Mucosa of descending colon (tissue), 3 donors: Measurements from ENCODE around the gene HIVEP2. TPM values are rescaled to one million over a fixed set of nuclear protein-coding genes. Genes with fewer than 3 reads are reported as not detected.

ENCODE experiments used
- ATAC-seq: fragments of 200-7000 bp; cut with Tn5 transposase; one replicate; pipeline ENCODE4 v1.9.1; 2020; ENCODE audit warnings: mild to moderate bottlenecking, moderate library complexity
- DNase-seq, 3 donors: peaks; one replicate each; pipeline ENCODE4 v3.0.0-alpha.2; 2020
- H3K36me3 ChIP-seq: fragments of 200-600 bp; one replicate; pipeline ENCODE4 v1.8.0; 2021; ENCODE audit warnings: low read depth, mild to moderate bottlenecking
- H3K4me1 ChIP-seq: fragments of 200-600 bp; one replicate; pipeline ENCODE4 v1.8.0; 2021; ENCODE audit warnings: low read depth, mild to moderate bottlenecking
- H3K4me3 ChIP-seq: fragments of 200-600 bp; one replicate; pipeline ENCODE4 v1.8.0; 2021; ENCODE audit warnings: mild to moderate bottlenecking
- H3K9me3 ChIP-seq: fragments of 200-600 bp; one replicate; pipeline ENCODE4 v1.8.0; 2021; ENCODE audit warnings: mild to moderate bottlenecking
- intact Hi-C, 2 donors: fragments of 100-400 bp; cut with DNase I in 1 of 2; cut with micrococcal nuclease in 1 of 2; formaldehyde crosslinking; loops; one replicate each; pipeline versions ENCODE4 v1.11.0 to v1.11.1; 2022; cut with DNase I, micrococcal nuclease
- total RNA-seq, 3 donors: library from RNA; stranded (reverse); fragmentation: NEBNext Ultra II Directional in 2 of 3; extraction: Animal tissue kit (Norgen Biotek cat#: 25700) in 2 of 3; gene quantifications; one replicate each; pipeline versions ENCODE4 v1.2.1 to v1.2.4, GENCODE V29; 2021 to 2023
- TF ChIP-seq, protein P1 (sequence below): fragments of 200-600 bp; IDR thresholded peaks from one replicate; pipeline ENCODE4 v1.8.0; 2022; ENCODE audit warnings: antibody characterized with exemption, mild to moderate bottlenecking
- donor health status: DM: no; HTN: no; CAD: no; lungs with moderate emphysema.
- donor health status: DM: no; HTN: no; CAD: no.
- donor health status: DM: no; HTN: yes; CAD: no.

Gene HIVEP2
- total RNA-seq, 3 donors from 2014 or later, result 7.8 to 17.7 (median 11.3) TPM

DNA sequence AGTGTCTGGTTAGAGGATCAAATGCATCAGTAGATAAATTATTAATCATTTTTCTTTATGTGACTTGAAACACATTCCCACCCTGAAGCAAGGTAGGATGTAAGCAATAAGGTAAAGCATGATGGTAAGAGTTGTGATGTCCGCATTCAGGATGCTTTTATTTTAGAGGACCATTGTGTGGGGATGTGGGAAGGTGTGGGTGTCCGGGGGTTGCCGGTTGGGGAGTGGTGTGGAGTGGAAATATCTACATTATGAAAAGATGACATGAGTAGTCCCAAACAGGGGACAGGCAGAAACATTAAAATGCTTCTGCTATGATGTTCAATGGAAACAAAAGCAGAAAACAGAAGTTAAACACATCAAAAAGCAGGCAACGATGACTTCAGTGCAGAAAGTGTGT, 215.4 kb downstream of the HIVEP2 start:
- Histone ChIP-seq H3K9me3 (no peaks in the 10 kb centered on the region), H3K36me3 (no peaks in the 10 kb centered on the region), H3K4me3 (no peak overlapping the region), H3K4me1 (peaks cover 11% of the 10 kb centered on the region)
- intact Hi-C loops, result no loop called here
- DNase-seq (no peak), ATAC-seq (no peak)
- TF ChIP-seq, protein P1, sequence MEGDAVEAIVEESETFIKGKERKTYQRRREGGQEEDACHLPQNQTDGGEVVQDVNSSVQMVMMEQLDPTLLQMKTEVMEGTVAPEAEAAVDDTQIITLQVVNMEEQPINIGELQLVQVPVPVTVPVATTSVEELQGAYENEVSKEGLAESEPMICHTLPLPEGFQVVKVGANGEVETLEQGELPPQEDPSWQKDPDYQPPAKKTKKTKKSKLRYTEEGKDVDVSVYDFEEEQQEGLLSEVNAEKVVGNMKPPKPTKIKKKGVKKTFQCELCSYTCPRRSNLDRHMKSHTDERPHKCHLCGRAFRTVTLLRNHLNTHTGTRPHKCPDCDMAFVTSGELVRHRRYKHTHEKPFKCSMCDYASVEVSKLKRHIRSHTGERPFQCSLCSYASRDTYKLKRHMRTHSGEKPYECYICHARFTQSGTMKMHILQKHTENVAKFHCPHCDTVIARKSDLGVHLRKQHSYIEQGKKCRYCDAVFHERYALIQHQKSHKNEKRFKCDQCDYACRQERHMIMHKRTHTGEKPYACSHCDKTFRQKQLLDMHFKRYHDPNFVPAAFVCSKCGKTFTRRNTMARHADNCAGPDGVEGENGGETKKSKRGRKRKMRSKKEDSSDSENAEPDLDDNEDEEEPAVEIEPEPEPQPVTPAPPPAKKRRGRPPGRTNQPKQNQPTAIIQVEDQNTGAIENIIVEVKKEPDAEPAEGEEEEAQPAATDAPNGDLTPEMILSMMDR, result no peak

DNA sequence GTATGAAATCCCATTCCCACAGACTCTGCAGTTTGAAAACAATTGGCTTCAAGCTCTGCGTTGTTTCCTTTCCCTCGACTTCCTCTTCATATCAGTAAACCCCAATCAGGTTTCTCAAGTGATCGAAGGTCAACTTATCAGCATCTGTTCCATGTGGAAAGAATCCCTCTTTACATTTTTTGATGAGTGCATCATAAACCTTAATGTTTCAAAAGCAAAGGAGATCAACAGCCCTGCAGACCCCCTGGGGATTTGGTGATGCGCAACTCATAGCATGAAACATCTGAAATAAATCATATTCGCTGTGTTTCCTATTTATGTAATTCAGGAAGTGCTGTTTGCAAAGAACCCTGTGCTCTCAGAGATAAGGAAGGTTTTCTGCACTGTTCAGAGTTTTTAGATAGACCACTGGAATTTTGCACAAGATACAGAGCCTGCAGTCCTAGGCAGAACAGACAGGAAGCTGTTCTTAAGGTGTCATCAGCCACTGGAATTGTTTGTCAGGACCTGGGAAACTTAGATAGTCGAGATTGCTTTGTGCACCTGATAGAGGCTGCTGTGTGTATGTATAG, 216.0 kb downstream of the HIVEP2 start:
- no peaks in the 10 kb centered on the region for H3K9me3 ChIP-seq
- H3K36me3 ChIP-seq, result no peaks in the 10 kb centered on the region
- peak in 1 of 3 donors; percentile 5 for DNase-seq
- peak; percentile 77 for ATAC-seq
- H3K4me1 ChIP-seq, result peaks cover 11% of the 10 kb centered on the region
- H3K4me3 ChIP-seq, result no peak overlapping the region
- intact Hi-C loops, result no loop called here
- TF ChIP-seq, protein P1, result no peak

DNA sequence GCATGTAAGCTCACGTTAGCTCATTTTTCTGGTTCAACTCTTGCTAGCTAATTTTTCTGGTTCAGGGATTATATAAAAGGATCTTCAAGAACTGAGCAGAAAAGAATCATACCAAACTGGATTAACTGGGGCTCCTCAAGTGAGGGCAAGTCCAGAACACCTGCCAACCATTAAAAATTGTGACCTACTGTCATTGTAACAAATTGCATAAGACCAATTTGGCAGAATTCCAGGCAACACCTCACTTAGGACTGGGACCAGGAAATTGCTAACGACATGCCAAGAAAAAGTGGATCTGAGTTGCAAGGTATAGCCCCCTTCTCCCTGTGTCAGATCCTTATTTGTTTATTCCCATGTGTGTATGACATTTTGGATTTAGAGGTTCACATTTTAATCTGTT, 216.6 kb downstream of the HIVEP2 start:
- intact Hi-C loops, result no loop called here
- Histone ChIP-seq H3K9me3 (no peaks in the 10 kb centered on the region), H3K4me3 (no peak overlapping the region), H3K4me1 (peaks cover 11% of the 10 kb centered on the region), H3K36me3 (no peaks in the 10 kb centered on the region)
- TF ChIP-seq, protein P1, result no peak
- peak; percentile 80 for ATAC-seq
- peak in 1 of 3 donors; percentile 56 for DNase-seq

DNA sequence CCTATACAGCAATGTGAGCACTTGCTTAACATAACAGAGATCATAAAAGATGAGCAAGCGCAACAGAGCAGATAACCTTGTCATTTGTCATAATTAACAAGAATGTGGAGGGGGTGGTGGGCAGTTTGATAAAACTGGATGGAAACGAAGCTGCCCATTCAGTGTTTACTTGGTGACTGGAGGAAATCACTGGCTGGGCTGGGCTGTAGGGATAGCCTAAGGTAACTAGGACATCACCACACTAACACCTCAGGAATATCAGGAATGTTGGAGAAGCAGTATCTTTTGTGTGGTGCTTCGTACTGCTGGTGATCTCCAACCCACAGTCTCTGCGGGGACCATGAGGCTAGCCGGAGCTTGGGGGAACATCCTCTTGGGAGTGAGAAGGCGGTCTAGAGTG, 218.4 kb downstream of the HIVEP2 start:
- ATAC-seq (no peak), DNase-seq (no peak)
- intact Hi-C loops, result no loop called here
- peaks cover 11% of the 10 kb centered on the region for H3K4me1 ChIP-seq
- H3K9me3 ChIP-seq, result no peaks in the 10 kb centered on the region
- no peaks in the 10 kb centered on the region for H3K36me3 ChIP-seq
- no peak overlapping the region for H3K4me3 ChIP-seq
- TF ChIP-seq, protein P1, result no peak

DNA sequence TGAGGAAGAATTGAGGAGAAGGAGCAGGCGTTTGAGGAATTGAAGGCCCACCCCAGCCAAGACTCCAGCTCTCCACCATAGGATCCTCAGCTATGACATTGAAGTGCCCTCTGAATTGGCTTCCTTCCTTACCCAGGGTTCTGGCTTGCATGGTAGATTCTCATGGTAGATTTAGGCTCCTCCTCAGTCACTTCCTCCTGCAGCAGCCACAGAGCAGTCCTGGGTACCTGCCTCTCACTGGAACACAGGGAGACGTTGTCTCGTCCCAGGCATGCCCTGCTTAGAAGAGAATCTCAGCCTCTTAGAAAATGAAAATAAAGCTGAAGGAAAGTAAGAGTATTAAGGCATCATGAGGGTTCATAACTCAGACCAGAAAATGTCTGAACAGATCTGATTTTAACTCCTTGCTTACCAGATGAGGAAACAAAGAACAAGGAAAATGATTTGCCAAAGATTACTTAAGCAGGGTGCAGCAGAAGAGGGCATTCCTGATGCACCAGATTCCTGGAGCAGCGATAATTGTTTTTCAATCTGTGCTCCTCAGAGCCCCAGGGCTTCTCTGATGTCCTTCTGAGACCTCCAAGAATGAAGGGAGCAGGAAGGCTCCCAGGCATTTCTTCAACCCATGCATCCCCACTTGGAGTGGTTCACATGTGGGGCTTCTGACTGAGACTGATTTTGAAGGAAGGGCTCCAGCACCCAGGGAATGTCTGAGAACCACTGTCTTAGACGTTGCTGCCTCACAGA, 219.8 kb downstream of the HIVEP2 start:
- TF ChIP-seq, protein P1, result no peak
- DNase-seq, result no peak
- H3K4me1 ChIP-seq, result peaks cover 11% of the 10 kb centered on the region
- ATAC-seq, result peak; percentile 28
- no peaks in the 10 kb centered on the region for H3K9me3 ChIP-seq
- H3K4me3 ChIP-seq, result no peak overlapping the region
- no peaks in the 10 kb centered on the region for H3K36me3 ChIP-seq
- intact Hi-C loops, result no loop called here
